Activated gamma-delta T cell treated with anti-CD3 and anti-CD28 coated beads, Interleukin-2, amount 50 U/mL, for 16 hours (primary cell): Measurements from ENCODE around the gene SUFU.

Experiments
- DNase-seq: peaks from one replicate; pipeline ENCODE4 v3.0.0-alpha.2; 2020; ENCODE audit warnings: low read depth

Gene SUFU

DNA sequence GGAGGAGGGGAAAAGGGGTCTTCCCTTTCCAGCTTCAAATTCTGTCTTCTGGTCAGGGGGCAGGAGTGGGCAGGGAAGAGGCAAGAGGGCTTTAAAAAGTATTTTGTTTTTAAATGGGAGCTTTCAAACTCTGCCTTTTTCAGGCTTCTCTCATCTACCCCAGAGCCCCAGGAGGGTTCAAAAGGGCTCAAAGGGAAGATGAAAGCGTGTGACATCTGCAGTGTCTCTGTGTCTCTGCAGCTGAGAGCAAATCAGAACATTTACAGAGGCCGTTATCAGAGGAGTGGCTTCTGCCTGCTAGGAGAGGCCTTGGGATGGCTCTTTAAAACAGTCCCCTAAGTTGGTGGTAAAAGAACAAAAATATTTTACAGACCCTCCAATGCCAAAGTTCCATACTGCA is 170.8 kb downstream of the SUFU start:
- no peak for DNase-seq

DNA sequence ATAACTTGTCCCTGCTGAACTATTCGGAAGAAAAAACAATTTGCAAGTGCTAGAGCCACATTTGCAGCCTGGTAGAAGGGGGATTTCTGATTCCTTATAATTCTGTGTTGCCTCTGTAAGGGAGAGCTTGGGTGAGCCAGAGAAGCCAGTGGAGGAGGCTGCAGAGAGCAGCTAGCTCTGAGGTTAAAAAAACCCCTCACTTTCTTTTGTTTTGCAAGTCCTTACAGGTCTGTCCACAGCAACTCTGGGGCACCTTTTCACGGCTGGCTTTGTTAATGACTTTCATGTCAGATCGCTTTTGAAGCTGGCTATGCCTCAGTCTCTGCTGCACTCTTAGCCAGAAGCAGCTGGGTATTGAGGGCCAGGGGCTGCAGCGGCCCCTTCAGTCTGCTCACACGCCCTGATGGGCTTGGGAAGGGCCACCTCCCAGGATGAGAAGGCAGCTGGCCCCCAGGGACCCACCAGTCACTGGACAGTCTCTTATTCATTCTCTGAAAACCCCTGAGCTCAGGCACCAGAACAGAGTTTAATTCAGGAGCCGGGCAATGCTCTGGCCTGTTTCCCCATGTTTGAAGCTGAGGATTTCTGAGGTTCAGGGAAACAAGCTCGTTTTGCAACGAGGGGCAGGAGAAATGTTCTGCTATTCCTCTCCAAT is 171.4 kb downstream of the SUFU start:
- no peak for DNase-seq

GRCh38 chr10:102675666-102676533 is 172.1 kb downstream of the SUFU start:
- no peak for DNase-seq

- no peak for DNase-seq
Measured at GRCh38 chr10:102676534-102677315, 173.0 kb downstream of the SUFU start.

GRCh38 chr10:102677331-102678067 is 173.7 kb downstream of the SUFU start:
- DNase-seq: no peak

DNA sequence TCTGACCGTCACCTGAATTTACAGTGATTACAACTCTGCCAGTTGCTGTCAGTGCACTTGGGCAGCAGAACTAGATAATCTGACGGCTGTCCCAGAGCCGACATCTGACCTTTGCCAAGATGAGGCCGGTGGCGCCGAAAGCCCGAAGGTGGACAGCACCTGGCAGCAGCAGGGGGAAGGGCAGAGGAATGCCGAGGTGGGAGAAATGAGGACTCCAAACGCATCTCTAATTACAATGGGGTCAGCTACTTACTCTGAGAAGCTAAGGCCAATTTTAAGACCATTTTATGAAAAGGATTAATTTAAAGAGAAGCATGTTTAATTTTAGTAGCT is 174.3 kb downstream of the SUFU start:
- DNase-seq: no peak

- DNase-seq: no peak
Measured at GRCh38 chr10:102678842-102679289, 175.1 kb downstream of the SUFU start.

- no peak for DNase-seq
Measured at GRCh38 chr10:102679596-102679995, 175.8 kb downstream of the SUFU start.

GRCh38 chr10:102681696-102682095 is 177.9 kb downstream of the SUFU start:
- no peak for DNase-seq

- DNase-seq: no peak
Measured at GRCh38 chr10:102682416-102682815, 178.6 kb downstream of the SUFU start.

GRCh38 chr10:102682981-102683380 is 179.2 kb downstream of the SUFU start:
- DNase-seq: no peak
